ENCODE results near the gene CAMK4.

The CAMK4 gene

GRCh38 chr5:111262815-111263214 lies 38.6 kb downstream of the CAMK4 start:
- Histone ChIP-seq H3K4me2 (ENCODE audit: low read depth, low read length, poor library complexity, severe bottlenecking) (no peak overlapping the region), H3F3A (ENCODE audit: low read depth) (no peaks in the 10 kb centered on the region), H3K79me2 (ENCODE audit: insufficient read depth, low read length) (peaks cover 32% of the 10 kb centered on the region), H4K20me1 (ENCODE audit: insufficient read depth, low read length, poor library complexity, severe bottlenecking) (peaks cover 4% of the 10 kb centered on the region), H3K27me3 (ENCODE audit: insufficient read depth, low read length, poor library complexity, severe bottlenecking) (no peaks in the 10 kb centered on the region), H3K9me2 (replicated peaks; ENCODE audit: low read depth, low read length) (no peaks in the 10 kb centered on the region), H3K4me3 (ENCODE audit: low read length, poor library complexity, severe bottlenecking) (no peak overlapping the region), H3K36me3 (ENCODE audit: insufficient read depth, low read length) (no peaks in the 10 kb centered on the region), H2AFZ (ENCODE audit: low read length) (no peak overlapping the region), H3K9me3 (ENCODE audit: insufficient read depth, low read depth, low read length) (peaks cover 1% of the 10 kb centered on the region; the same call in 1 of the 2 replicates), H3K9ac (ENCODE audit: low read depth, low read length, poor library complexity, severe bottlenecking) (no peak overlapping the region), H3K4me1 (ENCODE audit: insufficient read depth, low read length, poor library complexity, severe bottlenecking) (no peaks in the 10 kb centered on the region)
- TF ChIP-seq CTCF (conservative IDR thresholded peaks at IDR 0.05; ENCODE audit: low read length) (no peak), EZH2phosphoT487 (IDR thresholded peaks at IDR 0.05; ENCODE audit: borderline replicate concordance) (no peak)

- Histone ChIP-seq H3K9ac (ENCODE audit: low read depth, low read length, poor library complexity, severe bottlenecking) (no peak overlapping the region), H2AFZ (ENCODE audit: low read length) (no peak overlapping the region), H4K20me1 (ENCODE audit: insufficient read depth, low read length, poor library complexity, severe bottlenecking) (peaks cover 4% of the 10 kb centered on the region), H3F3A (ENCODE audit: low read depth) (no peaks in the 10 kb centered on the region), H3K4me2 (ENCODE audit: low read depth, low read length, poor library complexity, severe bottlenecking) (no peak overlapping the region), H3K79me2 (ENCODE audit: insufficient read depth, low read length) (peaks cover 32% of the 10 kb centered on the region), H3K4me1 (ENCODE audit: insufficient read depth, low read length, poor library complexity, severe bottlenecking) (no peaks in the 10 kb centered on the region), H3K9me2 (replicated peaks; ENCODE audit: low read depth, low read length) (no peaks in the 10 kb centered on the region), H3K36me3 (ENCODE audit: insufficient read depth, low read length) (no peaks in the 10 kb centered on the region), H3K27me3 (ENCODE audit: insufficient read depth, low read length, poor library complexity, severe bottlenecking) (no peaks in the 10 kb centered on the region), H3K4me3 (ENCODE audit: low read length, poor library complexity, severe bottlenecking) (no peak overlapping the region), H3K9me3 (ENCODE audit: insufficient read depth, low read depth, low read length) (0 out of 2 replicates have a peak, but pooled peaks cover 4% of the 10 kb centered on the region)
- TF ChIP-seq CTCF (conservative IDR thresholded peaks at IDR 0.05; ENCODE audit: low read length) (no peak), EZH2phosphoT487 (IDR thresholded peaks at IDR 0.05; ENCODE audit: borderline replicate concordance) (no peak)
These were observed 42.3 kb downstream of the CAMK4 start for GRCh38 chr5:111266491-111266890.

- no peak overlapping the region for H2AFZ ChIP-seq (ENCODE audit: low read length)
These were observed 44.1 kb downstream of the CAMK4 start for GRCh38 chr5:111268300-111268699.

More at GRCh38 chr5:111268300-111268699, 44.1 kb downstream of the CAMK4 start:
- Histone ChIP-seq H4K20me1 (ENCODE audit: insufficient read depth, low read length, poor library complexity, severe bottlenecking) (no peaks in the 10 kb centered on the region), H3F3A (ENCODE audit: low read depth) (no peaks in the 10 kb centered on the region), H3K9ac (ENCODE audit: low read depth, low read length, poor library complexity, severe bottlenecking) (no peak overlapping the region), H3K4me3 (ENCODE audit: low read length, poor library complexity, severe bottlenecking) (no peak overlapping the region), H3K9me3 (ENCODE audit: insufficient read depth, low read depth, low read length) (0 out of 2 replicates have a peak, but pooled peaks cover 4% of the 10 kb centered on the region), H3K4me1 (ENCODE audit: insufficient read depth, low read length, poor library complexity, severe bottlenecking) (no peaks in the 10 kb centered on the region), H3K36me3 (ENCODE audit: insufficient read depth, low read length) (no peaks in the 10 kb centered on the region), H3K79me2 (ENCODE audit: insufficient read depth, low read length) (peaks cover 27% of the 10 kb centered on the region), H3K27me3 (ENCODE audit: insufficient read depth, low read length, poor library complexity, severe bottlenecking) (no peaks in the 10 kb centered on the region), H3K4me2 (ENCODE audit: low read depth, low read length, poor library complexity, severe bottlenecking) (no peak overlapping the region), H3K9me2 (replicated peaks; ENCODE audit: low read depth, low read length) (no peaks in the 10 kb centered on the region)
- TF ChIP-seq EZH2phosphoT487 (IDR thresholded peaks at IDR 0.05; ENCODE audit: borderline replicate concordance) (no peak), CTCF (conservative IDR thresholded peaks at IDR 0.05; ENCODE audit: low read length) (no peak)
